GM20431 (cell line): ENCODE data around the gene RNF157.

Experiments
- in situ Hi-C: fragments of 300-500 bp; cut with MseI, MboI; formaldehyde crosslinking; loops from one replicate; pipeline ENCODE4 v1.15.0; 2020; ENCODE audit warnings: low sequenced_read_pairs; ENCODE audit not compliant: unreplicated experiment

The RNF157 gene

DNA sequence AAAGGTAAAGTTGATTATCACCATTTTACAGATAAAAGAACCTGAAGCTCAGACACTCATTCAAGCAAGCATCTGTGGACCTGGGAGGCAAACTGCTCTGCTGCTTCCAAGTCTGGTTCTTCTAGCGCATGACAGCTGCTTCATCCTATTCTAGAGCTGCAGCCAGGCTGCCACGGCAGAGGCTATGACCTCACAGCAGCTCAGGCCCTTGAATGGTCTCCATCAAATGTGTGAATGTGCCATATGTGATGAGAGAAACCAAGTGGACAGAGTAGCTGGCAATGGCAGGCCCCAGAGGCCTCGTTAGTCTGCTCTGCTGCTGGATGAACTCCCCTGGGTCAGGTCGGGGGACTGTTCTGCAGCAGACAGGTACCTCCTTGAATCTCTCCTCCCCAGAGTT is 68.6 kb downstream of the RNF157 start:
- in situ Hi-C loops = no loop called here

DNA sequence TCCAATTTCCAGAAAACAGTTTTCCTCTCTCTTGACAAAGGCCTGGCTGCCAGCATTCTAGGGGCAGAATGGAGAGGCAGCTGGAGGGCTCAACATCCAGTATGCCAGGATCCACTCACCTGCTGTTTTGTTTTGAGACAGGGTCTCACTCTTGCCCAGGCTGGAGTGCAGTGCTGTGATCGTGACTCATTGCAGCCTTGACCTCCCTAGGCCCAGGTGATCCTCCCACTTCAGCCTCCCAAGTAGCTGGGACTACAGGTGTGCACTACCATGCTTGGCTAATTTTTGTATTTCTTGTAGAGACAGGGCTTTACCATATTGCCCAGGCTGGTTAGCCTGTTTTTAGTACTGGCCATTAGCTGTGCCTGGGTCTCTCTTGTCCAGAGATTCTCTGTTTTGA is 70.2 kb downstream of the RNF157 start:
- in situ Hi-C loops = no loop called here

DNA sequence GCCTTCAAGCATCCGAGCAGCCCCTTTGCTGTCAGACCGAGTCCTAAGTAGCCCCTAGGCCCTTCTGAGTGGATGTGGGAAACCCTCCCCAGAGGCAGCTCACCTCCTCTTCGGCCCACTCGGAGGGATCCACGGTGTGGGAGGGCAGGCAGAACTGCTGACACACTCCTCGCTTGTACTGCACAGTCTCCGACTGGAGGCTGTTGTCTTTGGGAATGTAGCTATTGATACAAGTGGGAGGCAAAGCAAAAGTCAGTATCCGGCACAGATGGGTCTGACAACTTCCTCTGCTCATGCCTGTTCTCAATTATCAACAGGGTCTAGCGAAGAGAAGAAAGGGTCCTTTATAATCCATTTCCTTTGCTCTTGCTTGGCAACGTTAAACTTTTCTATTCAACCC is 73.4 kb downstream of the RNF157 start:
- in situ Hi-C loops = no loop called here

DNA sequence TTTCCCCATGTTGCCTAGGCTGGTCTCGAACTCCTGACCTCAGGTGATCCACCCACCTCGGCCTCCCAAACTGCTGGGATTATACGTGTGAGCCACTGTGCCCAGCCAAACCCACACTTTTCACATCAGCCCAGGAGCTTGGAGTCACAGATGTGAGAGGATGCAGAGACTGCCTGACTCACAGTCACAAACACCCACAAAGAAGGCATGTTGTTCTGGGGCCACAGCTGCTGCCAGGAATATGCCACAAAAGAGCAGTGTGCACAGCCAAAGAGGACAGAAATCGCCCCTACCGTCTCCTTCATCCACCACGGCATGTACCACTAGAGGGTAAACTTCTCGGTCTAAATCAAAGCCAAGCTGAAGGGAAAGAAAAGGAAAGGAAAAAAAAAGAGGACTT is 74.1 kb downstream of the RNF157 start:
- in situ Hi-C loops = no loop called here

DNA sequence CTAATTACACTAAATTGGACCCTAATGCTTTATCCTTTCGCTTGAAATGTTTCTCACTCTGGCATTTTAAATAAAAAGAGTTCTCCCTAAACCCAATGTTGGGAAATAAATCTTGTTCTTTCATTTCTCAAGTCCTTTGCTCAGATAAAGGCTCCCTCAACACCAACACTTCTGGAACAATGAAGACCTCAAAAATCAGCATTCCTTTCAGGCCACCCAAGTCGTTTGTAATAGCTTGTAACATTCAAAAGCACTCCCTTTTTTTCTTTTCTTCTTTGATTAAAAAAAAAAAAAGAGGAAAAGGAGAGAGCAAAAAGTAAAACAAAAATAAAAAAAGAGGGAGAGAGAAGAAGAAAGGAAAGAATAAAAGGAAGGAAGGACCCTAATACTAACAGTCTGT is 76.0 kb downstream of the RNF157 start:
- in situ Hi-C loops = no loop called here

DNA sequence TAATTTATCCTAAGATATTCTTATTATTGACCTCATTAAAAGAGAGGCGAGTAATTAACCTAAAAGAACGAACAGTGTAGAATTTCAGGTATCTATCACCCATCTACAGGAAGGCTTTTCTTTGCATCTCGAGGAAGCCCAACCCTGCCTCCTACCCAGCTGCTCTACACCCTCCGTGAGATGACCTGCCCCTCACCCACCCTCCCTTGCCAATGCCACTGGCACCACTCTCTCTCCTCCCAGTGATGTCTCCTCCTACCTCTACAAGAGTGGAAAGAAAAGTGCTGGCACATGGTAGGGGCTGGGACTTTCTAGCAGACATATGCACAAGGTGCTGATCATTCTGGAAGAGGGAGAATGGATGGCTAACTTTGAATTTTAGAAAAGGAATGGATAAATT is 76.4 kb downstream of the RNF157 start:
- in situ Hi-C loops = no loop called here

DNA sequence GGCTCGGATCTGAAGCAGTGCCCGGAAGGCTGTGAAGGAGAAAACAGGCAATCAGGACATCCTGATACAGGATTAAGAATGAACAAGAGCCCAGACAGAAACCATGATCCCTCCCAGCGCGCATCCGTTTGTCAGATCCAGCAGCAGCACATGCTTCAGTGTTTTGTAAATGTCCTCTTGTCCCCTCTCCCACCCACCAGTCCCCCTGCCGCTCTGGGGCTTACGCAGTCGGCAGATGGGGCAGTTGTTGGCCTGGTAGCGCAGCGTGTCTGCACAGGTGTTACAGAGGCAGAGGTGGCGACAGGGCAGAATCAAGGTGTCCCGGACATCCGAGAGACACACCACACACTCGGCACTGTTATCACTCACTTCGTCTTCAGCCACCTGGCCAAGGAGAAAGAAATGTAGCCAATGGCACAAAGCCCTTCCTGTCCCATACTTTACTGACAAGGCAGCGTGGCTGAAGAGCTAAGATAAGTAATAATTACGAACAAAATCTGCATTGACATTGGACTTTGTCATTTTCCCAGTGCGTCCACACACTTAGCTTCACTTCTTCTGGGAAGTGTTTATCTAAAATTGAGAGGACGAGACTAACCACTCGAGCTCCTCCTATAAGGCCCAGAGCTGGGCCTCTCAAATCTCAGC is 78.5 kb downstream of the RNF157 start:
- in situ Hi-C loops = no loop called here

DNA sequence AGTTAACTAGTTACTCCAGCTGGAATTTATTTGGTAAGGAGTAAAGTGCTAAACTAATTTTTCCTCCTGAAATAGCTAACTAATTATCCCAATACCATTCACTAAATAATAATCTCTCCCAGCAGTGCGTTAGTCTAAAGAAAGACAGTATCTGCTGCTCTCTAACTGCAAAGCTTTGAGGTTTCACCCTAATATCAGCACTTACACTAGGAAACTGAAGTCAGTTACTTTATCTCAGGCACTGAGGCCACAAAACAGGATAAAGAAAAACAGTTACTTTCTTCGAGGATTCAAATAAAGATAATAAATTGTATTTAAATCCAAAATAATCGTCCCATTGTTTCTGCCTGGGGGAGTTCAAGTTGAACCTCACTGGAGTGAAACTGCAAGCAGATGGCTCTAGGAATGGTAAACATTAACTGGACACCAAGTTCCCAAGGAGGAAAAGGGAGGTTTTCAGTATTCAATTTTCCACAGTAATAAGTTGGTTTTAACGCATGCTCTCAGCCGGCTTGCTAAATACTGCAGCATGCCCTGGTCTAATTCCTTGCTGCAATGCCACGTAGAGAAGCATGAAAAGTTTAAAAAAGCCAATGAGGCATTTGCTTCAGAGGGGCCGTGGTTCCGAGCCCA is 79.3 kb downstream of the RNF157 start:
- in situ Hi-C loops = no loop called here

DNA sequence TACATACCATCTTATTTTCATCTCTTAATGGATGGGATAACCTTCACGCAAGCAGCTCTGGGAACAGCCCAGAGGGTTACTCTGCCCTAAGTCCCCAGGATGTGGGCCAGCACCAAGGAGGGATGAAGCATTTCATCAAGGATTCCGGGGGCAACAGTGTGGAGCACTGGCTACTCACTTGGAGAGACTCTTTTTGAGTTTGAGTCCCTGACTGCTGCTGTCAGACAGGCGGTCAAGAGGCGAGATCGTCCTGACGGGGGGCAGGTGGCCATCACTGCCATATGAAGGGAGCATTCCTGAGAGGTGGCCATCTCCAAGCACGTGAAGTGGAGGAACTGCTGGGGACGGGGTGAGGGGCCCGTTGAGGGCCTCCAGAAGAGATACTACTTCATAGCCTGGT is 81.1 kb downstream of the RNF157 start:
- in situ Hi-C loops = no loop called here

DNA sequence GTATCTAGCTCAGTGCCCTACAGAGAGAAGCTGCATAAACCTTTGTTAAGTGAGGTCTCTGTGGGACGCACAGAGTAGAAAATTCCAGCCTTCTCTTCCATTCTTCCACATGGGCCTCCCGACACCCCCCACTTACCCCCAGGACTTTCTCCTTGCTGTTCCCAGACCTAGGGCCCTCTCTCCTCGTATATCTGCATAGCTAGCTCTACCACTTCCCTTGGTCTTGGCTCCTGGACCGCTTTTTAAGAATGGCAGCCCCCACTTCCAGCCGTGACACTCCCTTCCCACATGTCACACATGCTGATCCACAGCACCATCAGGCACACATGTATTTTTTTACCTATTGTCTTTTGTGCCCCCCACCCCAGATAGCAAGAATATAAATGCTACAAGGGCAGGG is 82.5 kb downstream of the RNF157 start:
- in situ Hi-C loops = no loop called here

DNA sequence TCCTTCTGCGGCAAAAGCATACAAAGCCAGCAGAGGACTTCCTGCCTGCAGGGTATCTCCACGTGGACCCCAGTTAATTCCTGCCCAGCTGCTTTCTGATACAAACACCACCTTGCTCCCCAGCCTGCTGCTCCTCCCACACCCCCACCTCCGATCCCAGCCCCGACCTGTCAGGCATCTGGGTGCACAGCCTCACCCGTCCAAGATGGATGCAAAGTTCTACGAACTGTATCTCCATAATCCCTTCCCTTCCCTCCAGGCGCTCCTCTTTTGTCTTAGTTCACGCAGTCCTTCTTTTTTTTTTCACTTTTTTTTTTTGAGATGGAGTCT is 83.7 kb downstream of the RNF157 start:
- in situ Hi-C loops = no loop called here

DNA sequence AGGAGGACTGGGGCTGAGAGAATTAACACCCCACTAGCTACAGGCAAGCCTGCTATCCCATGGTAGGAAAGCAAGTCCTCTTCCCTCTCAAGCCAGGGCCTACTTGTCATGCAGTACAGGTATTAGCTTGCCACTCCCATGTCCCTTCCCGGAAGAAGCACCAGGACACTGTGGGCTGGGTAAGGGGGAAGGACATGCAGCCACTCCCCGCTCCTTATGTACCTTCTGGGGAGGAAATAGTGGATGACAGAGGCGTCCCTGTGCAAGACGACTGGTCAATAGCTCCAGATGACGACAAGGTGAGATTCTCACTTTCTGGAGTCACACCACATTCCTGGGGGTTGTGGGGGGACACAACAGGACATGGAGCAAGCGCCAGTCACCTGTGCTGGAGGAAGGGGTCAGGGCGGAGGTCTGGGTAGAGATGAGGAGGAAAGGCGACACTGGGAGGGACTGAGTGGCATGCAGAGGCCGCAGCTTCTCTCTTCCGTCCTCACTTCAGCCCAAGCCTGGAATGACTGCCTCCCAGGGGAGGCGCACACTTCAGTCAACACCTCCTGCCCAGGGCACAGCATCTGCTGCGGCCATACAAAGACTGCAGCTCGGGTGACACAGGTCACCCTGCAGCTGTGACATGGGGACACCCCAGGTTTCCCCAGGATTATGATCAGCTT is 84.2 kb downstream of the RNF157 start:
- in situ Hi-C loops = no loop called here

DNA sequence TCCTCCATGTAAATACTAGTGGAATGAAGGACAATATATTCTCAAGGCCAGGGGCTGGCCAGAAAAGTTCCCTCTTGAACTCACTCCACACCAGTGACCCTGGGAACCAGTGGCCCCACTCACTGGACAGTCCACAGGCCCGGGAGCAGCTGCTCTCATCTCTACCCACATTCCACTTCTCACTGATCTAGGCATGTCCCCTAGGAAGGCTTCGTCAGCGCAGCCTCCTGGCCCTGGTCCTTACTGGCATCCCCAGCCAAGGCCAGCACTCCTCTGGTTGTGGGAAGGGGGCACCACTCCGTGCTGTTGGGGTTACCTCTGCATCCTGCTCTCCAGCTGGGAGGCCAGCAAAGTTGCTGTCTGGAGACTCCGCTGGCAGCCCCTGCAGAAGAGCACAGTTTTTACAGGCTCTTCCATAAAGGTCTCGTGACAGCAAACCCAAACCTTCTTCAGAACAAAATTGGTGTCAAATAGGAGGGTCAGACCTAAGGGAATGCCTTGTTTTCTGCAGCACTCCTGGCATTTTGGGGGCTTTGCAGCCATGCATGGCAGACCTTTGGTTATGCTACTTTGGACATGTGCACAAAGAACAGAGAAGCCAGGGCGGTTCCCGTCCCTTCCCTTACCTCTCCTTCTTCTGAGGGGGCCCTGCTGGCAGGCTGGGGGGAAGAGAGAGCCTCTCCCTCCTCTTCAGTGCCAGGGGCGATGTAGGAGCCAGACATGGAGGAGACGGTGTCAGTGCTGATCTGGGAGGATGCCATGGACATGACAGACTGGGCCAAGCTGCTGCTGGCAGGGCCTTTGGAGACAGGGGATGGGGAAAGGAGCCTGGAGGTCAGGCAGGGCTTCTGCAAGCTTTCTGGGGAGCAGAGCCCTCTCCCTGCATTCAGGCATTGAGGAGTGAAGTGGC is 85.1 kb downstream of the RNF157 start:
- in situ Hi-C loops = no loop called here

DNA sequence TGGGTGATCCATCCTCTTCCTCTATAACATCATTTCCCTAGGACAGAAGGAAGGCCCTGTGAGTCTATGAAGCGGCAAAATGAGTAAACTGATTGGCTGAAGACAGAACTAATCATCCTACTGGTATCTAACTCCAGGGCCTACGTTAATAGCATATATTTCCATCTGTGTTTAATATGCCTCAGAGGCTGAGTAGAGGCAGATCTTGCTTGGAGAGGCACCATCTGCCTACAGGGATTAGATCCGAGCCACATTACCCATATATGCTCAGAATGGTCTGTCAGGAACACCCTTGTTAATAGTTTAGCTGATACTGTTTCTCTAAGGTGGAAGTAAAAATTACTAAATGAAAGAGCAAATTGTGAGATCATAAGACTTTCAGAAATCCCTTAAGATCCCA is 86.0 kb downstream of the RNF157 start:
- in situ Hi-C loops = no loop called here

DNA sequence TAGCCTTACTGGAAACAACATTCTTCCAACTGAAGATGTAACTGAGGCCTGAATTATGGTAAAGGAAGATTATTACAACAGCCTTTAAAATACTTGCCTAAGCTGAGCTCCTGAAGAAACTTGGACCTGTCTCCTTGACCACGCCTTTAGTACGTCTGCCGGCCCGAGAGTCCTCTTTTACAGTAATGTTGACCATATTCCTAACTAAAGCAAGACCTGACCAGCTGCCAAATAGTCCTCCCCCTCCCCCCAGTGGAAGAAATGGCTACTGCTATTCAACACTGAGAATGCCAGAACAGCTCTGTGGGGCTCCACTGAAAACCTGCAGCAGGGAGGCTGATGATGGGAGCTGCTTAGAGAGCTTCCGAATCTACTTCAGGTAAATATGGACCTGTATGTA is 86.7 kb downstream of the RNF157 start:
- in situ Hi-C loops = no loop called here

DNA sequence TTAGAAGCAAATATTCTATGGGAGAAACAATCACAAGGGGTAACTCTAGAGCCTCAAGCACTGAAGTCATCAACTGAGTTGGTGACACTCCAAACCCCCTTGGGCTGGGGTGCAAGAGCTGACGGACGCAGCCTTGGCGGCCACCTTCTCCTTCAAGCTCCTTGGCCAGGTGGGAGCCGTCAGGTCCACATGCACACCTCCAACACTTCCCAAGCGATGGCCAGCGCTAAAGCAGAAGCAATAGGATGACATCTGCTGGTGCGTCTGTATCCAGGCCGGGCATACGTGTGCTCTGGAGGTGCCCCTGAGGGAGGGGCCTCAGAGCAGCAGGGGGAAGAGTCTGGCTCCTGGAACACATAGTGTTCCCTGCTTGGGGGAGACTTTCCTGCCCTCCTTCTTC is 87.1 kb downstream of the RNF157 start:
- in situ Hi-C loops = no loop called here

DNA sequence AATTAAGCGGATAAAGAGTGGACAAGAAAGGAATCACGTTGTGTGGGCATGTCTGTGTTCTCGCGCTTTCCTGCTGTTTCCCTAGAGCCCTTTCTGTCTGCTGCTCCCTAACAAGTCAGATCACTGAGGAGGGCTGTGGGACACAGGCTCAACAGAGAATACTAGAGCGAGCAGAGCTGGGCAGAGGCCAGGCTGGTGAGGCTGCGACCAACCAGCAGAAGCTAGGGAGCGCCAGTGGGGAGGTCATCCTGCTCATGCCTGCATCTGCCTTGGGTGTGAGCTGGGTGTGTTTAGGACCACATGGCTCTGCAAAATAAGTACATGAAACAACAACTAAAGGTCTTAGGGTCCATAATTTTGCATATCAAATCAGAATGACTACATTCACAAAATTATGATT is 87.7 kb downstream of the RNF157 start:
- in situ Hi-C loops = no loop called here

DNA sequence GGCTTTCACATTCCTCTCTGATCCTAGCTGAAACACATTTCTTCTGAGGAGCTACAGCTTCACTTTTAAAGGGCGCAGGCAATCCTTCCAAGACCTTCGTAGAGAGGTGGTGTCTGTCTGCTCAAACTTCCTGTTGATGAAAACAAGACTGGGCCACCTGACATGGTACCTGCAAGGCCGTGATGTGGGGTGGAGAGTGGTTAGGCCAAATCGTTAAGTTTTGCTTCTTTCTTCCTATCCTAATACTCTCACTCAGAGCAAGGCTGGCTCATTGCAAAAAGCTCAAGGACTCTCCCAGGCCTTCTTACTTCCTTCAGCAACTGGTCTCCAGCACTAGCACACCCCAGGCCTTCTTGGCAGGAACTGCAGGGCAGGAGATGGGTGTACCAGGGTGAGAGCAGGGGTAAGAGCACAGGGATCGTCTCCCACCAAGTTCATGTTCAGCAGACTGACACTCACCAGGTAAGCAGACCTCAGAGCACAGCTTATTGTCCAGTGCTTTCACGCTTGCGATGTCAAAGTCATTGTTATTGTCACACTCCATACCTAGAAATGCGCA is 88.3 kb downstream of the RNF157 start:
- in situ Hi-C loops = no loop called here

DNA sequence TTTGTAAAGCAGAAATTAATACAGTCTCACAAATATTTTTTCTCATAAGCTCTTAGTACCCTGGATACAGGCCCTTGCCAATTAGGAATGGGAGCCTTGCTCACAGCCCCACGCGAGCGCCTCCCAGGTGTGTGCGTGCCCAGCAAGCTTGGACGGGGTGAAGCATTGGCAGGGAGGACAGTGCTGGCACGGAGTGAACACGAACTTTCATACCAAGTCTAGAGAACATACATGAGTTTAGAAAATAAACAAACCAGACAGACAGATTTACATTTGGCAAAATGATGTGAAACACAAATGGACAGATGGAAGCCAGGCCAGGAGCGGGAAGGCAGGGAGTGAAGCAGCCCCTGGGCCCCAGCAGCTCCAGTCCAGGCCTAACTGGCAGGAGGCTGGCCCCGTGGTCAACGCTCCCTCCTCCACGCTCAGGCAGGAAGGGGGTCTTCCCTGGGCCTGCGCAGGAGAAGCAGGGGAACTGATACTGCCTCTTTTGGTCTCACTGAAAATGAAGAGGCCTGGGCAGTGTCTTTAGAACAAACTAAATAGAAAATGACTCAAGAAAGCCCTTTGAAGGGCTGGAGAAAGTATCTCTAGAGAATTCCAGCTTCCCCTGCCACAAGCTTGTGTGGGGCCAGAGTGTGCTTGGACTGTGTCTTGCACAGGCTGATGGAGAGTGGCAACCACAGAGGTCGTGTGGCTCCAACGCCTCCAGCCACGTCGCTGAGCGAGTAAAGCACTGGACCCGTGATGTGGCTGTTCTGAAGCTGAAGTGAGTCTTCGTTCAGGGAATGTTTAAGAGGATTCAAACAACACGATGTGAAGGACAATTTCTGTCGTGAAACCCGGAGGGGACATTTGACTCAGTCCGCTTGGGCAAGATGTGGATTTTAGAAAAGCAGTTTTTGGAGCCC is 89.3 kb downstream of the RNF157 start:
- in situ Hi-C loops = no loop called here

DNA sequence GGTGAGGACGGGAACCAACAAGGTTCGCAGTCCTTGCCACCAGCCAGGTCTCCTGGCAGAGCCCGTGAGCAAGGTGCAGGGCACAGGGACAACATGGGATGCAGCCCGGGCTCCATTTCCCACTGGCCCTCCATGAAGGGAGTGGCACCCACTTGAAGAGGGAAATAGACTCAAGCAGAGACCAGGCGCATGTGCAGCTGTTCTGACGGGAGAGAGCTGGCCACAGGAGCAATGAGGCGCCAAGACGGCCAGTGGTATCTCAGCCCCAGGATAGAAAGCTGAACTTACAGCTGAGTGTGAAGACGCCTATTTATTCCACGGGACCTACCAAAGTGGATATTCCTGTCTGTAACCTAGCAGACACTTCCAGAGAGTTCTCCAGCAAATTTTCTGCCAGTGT is 91.1 kb downstream of the RNF157 start:
- in situ Hi-C loops = no loop called here
